Keratinocyte (primary cell): Measurements from ENCODE around the gene CRLF1. TPM values are rescaled to one million over a fixed set of nuclear protein-coding genes. Genes with fewer than 3 reads are reported as not detected.

Experiments
- DNase-seq: peaks from one replicate; pipeline ENCODE4 v3.0.0-alpha.2; 2011; ENCODE audit warnings: low read depth, missing footprints, low spot score
- FAIRE-seq: peaks from 2 replicates; lab custom pipeline; 2011; peaks lifted over from hg19 to GRCh38; lab: Jason Lieb, UNC
- H2AFZ ChIP-seq: 2 replicates; pipeline ENCODE4 v1.6.0; 2012; ENCODE audit warnings: low read length, control low read depth, inconsistent platforms; ENCODE audit not compliant: control insufficient read depth
- H3K27ac ChIP-seq: 2 replicates; pipeline ENCODE4 v1.5.1; 2011; ENCODE audit warnings: low read length; ENCODE audit not compliant: control insufficient read depth, insufficient read depth
- H3K27me3 ChIP-seq: 3 replicates; pipeline ENCODE4 v1.6.0; 2011; ENCODE audit warnings: low read length; ENCODE audit not compliant: control insufficient read depth, insufficient read depth; ENCODE audit errors: extremely low read depth
- H3K36me3 ChIP-seq, 2 experiments: 2 replicates in 1 of 2; 3 replicates in 1 of 2; pipeline ENCODE4 v1.5.1; 2011; ENCODE audit warnings: low read length in 2 of 2, mild to moderate bottlenecking in 1 of 2; ENCODE audit not compliant: control insufficient read depth in 2 of 2, insufficient read depth in 2 of 2; ENCODE audit errors: extremely low read depth in 1 of 2
- H3K4me1 ChIP-seq: 3 replicates; pipeline ENCODE4 v1.5.1; 2011; ENCODE audit warnings: low read length; ENCODE audit not compliant: control insufficient read depth, insufficient read depth; ENCODE audit errors: extremely low read depth
- H3K4me2 ChIP-seq: 3 replicates; pipeline ENCODE4 v1.6.0; 2011; ENCODE audit warnings: low read depth, low read length; ENCODE audit not compliant: control insufficient read depth, insufficient read depth; ENCODE audit errors: extremely low read depth
- H3K4me3 ChIP-seq, 3 experiments: fragments of 200-600 bp in 1 of 3; sonication (generic) in 1 of 3; 2 replicates in 2 of 3; 3 replicates in 1 of 3; pipeline ENCODE4 v1.5.1; 2011 to 2016; ENCODE audit warnings: low read length in 3 of 3, mild to moderate bottlenecking in 3 of 3, control low read depth in 2 of 3, inconsistent platforms in 1 of 3, low read depth in 1 of 3, mixed read lengths in 1 of 3, mixed run types in 1 of 3, moderate library complexity in 1 of 3; ENCODE audit not compliant: control insufficient read depth in 2 of 3, insufficient read depth in 2 of 3; ENCODE audit errors: extremely low read depth in 1 of 3
- H3K79me2 ChIP-seq: 2 replicates; pipeline ENCODE4 v1.6.0; 2012; ENCODE audit warnings: low read length; ENCODE audit not compliant: control insufficient read depth, insufficient read depth
- H3K9ac ChIP-seq: 3 replicates; pipeline ENCODE4 v1.6.0; 2011; ENCODE audit warnings: low read length; ENCODE audit not compliant: control insufficient read depth, insufficient read depth; ENCODE audit errors: extremely low read depth
- H3K9me1 ChIP-seq: 3 replicates; pipeline ENCODE4 v1.6.0; 2011; ENCODE audit warnings: low read length; ENCODE audit not compliant: control insufficient read depth, insufficient read depth; ENCODE audit errors: extremely low read depth
- H3K9me3 ChIP-seq: 2 replicates; pipeline ENCODE4 v1.5.1; 2012; ENCODE audit warnings: low read depth, low read length; ENCODE audit not compliant: control insufficient read depth
- H4K20me1 ChIP-seq: 3 replicates; pipeline ENCODE4 v1.6.0; 2011; ENCODE audit warnings: low read length; ENCODE audit not compliant: control insufficient read depth, insufficient read depth; ENCODE audit errors: extremely low read depth
- CTCF ChIP-seq, 3 experiments: IDR thresholded peaks in 1 of 3; conservative IDR thresholded peaks in 1 of 3; optimal IDR thresholded peaks in 1 of 3; 2 replicates in 2 of 3; 3 replicates in 1 of 3; pipeline versions ENCODE3 to v1.5.1; 2011; ENCODE audit warnings: low read length in 3 of 3, mild to moderate bottlenecking in 3 of 3, moderate library complexity in 2 of 3, control low read depth in 1 of 3, inconsistent platforms in 1 of 3; ENCODE audit not compliant: insufficient read depth in 2 of 3; ENCODE audit errors: extremely low read depth in 1 of 3
- EZH2 ChIP-seq: IDR thresholded peaks from one replicate; pipeline ENCODE4 v1.6.1; 2012; ENCODE audit warnings: inconsistent platforms, mild to moderate bottlenecking, low read length, moderate library complexity
- dilution Hi-C: fragments of 300-500 bp; cut with MboI; formaldehyde crosslinking; loops from one replicate; pipeline ENCODE4 v1.7.0; 2020; ENCODE audit warnings: low sequenced_read_pairs; ENCODE audit not compliant: extremely low pct_ligation_motif_present
- polyA plus RNA-seq, 5 experiments: library from polyadenylated mRNA; depleted of rRNA in 3 of 5; stranded (reverse) in 3 of 5; stranded (forward) in 1 of 5; unstranded in 1 of 5; fragments of >200 nt; gene quantifications; 1 replicate in 1 of 5; 2 replicates in 3 of 5; 3 replicates in 1 of 5; pipeline versions ENCODE4 v1.2.1 to v1.2.3, GENCODE V29; 2011 to 2012; ENCODE audit warnings: missing spikeins in 2 of 5, low read depth in 1 of 5, low replicate concordance in 1 of 5

The CRLF1 gene
- polyA plus RNA-seq, 1 donor (not counting 4 experiments of a cell fraction or from before 2014, with no cell fraction given) = 0.20 TPM

- no peaks in the 10 kb centered on the region for H3K27me3 ChIP-seq
- no peak for FAIRE-seq
- H4K20me1 ChIP-seq = no peaks in the 10 kb centered on the region
- no peak overlapping the region for H2AFZ ChIP-seq
- no peak for TF ChIP-seq EZH2
- TF ChIP-seq CTCF (optimal IDR thresholded peaks at IDR 0.05 in 1 of 3, IDR thresholded peaks at IDR 0.05 in 1 of 3, conservative IDR thresholded peaks at IDR 0.05 in 1 of 3; ENCODE audit: extremely low read depth in 1 of 3, insufficient read depth in 2 of 3, low read length in 3 of 3) = no peak
- H3K27ac ChIP-seq = no peak overlapping the region
- no peak overlapping the region for H3K4me3 ChIP-seq
- no peaks in the 10 kb centered on the region for H3K9me1 ChIP-seq
- H3K4me2 ChIP-seq = no peak overlapping the region
- H3K4me1 ChIP-seq = no peaks in the 10 kb centered on the region
- no peaks in the 10 kb centered on the region for H3K9me3 ChIP-seq
- no peak overlapping the region for H3K9ac ChIP-seq
- DNase-seq = no peak
- dilution Hi-C loops = no loop called here
- H3K36me3 ChIP-seq = no peaks in the 10 kb centered on the region
- H3K79me2 ChIP-seq = no peaks in the 10 kb centered on the region
Measured at GRCh38 chr19:18620902-18621301, 14.3 kb upstream of the CRLF1 start.

- no peaks in the 10 kb centered on the region for H3K9me3 ChIP-seq
- no peak overlapping the region for H3K27ac ChIP-seq
- no peaks in the 10 kb centered on the region for H4K20me1 ChIP-seq
- no peaks in the 10 kb centered on the region for H3K79me2 ChIP-seq
- no peak overlapping the region for H3K4me2 ChIP-seq
- dilution Hi-C loops = no loop called here
- H3K4me1 ChIP-seq = no peaks in the 10 kb centered on the region
- FAIRE-seq = no peak
- TF ChIP-seq CTCF (optimal IDR thresholded peaks at IDR 0.05 in 1 of 3, IDR thresholded peaks at IDR 0.05 in 1 of 3, conservative IDR thresholded peaks at IDR 0.05 in 1 of 3; ENCODE audit: extremely low read depth in 1 of 3, insufficient read depth in 2 of 3, low read length in 3 of 3) (no peak), EZH2 (no peak)
- H3K4me3 ChIP-seq = no peak overlapping the region
- no peak for DNase-seq
- H2AFZ ChIP-seq = no peak overlapping the region
- no peaks in the 10 kb centered on the region for H3K27me3 ChIP-seq
- no peak overlapping the region for H3K9ac ChIP-seq
- no peaks in the 10 kb centered on the region for H3K9me1 ChIP-seq
- no peaks in the 10 kb centered on the region for H3K36me3 ChIP-seq
Measured at GRCh38 chr19:18620311-18620710, 13.7 kb upstream of the CRLF1 start.
